Mammary epithelial cell (primary cell): Measurements from ENCODE around the gene CFAP65.

Source experiments
- CTCF ChIP-seq, 2 donors: IDR thresholded peaks in 1 of 2; conservative IDR thresholded peaks in 1 of 2; 2 replicates each; pipeline ENCODE4 v1.5.1; 2011 to 2012; ENCODE audit warnings: inconsistent platforms in 2 of 2, low read length in 2 of 2, mild to moderate bottlenecking in 2 of 2, control low read depth in 1 of 2, low read depth in 1 of 2; ENCODE audit not compliant: insufficient read depth in 1 of 2; ENCODE audit errors: extremely low read depth in 1 of 2
- EZH2 ChIP-seq: IDR thresholded peaks from 2 replicates; pipeline ENCODE4 v1.6.1; 2012; ENCODE audit warnings: low read length, inconsistent platforms, borderline replicate concordance

DNA sequence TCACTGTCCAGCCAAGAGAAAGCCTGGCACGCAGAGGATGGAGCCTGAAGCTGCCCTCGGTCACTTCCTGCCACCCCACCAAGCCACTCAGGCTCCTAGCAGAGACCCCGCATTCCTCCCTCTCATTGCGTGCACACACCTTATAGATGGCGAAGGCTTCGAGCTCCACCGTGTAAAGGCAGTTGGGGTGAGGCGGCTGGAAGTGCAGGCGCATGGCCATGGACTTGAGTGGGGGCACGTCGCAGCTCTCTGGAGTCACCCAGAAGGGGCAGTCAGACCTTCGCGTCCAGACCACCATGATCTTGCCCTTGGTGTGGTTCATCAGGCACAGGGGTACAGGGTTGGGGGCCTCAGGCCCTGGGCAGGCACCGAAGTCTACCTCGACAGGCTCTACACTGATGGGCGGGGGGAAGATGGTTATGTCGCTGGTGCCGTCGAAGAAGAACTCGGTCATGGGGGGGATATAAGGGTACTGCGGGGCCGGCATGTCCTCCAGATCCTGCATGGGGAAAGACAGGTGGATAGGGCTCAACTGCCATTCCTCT lies 13.7 kb downstream of the CFAP65 start:
- TF ChIP-seq CTCF (conservative IDR thresholded peaks at IDR 0.05 in 1 of 2, IDR thresholded peaks at IDR 0.05 in 1 of 2; ENCODE audit: extremely low read depth in 1 of 2, insufficient read depth in 1 of 2, low read depth in 1 of 2, low read length in 2 of 2) = no peak
- no peak for TF ChIP-seq EZH2
